HepG2 (cell line): ENCODE measurements around the gene PRRT1. TPM values are rescaled to one million over a fixed set of nuclear protein-coding genes. Genes with fewer than 3 reads are reported as not detected.

Experiments used
- CEBPB ChIP-seq: IDR thresholded peaks from 2 replicates; pipeline ENCODE4 v1.6.1; 2011; ENCODE audit warnings: low read depth, low read length, improper control_type of control experiment, borderline replicate concordance
- CENPT ChIP-seq: sonication (generic); formaldehyde crosslinking; IDR thresholded peaks from 2 replicates; pipeline ENCODE4 v1.8.0; 2022; ENCODE audit warnings: low read depth, mild to moderate bottlenecking, moderate library complexity, missing genetic modification reagents
- IKZF1 ChIP-seq: fragments of 450-650 bp; IDR thresholded peaks from 2 replicates; pipeline ENCODE4 v1.7.1; 2016
- KDM4B ChIP-seq: sonication (generic); formaldehyde crosslinking; IDR thresholded peaks from 2 replicates; pipeline ENCODE4 v1.4.0; 2020; ENCODE audit warnings: missing genetic modification reagents
- NFYB ChIP-seq: sonication (generic); formaldehyde crosslinking; IDR thresholded peaks from 2 replicates; pipeline ENCODE4 v1.4.0; 2020; ENCODE audit warnings: missing genetic modification reagents
- ONECUT2 ChIP-seq: sonication (generic); formaldehyde crosslinking; IDR thresholded peaks from 2 replicates; pipeline ENCODE4 v1.4.0; 2020; ENCODE audit warnings: missing genetic modification reagents
- PCBP1 ChIP-seq: fragments of 200-400 bp; formaldehyde crosslinking; IDR thresholded peaks from 2 replicates; pipeline ENCODE4 v1.6.1; 2017; ENCODE audit warnings: mild to moderate bottlenecking, low read depth, low read length, borderline replicate concordance
- RBM39 ChIP-seq: fragments of 200-400 bp; formaldehyde crosslinking; IDR thresholded peaks from one replicate; pipeline ENCODE4 v1.6.1; 2018; ENCODE audit warnings: antibody characterized with exemption, mild to moderate bottlenecking, low read depth, low read length; ENCODE audit not compliant: poor library complexity, severe bottlenecking
- SMAD1 ChIP-seq: sonication (generic); formaldehyde crosslinking; IDR thresholded peaks from 2 replicates; pipeline ENCODE4 v1.4.0; 2020; ENCODE audit warnings: missing genetic modification reagents, low read depth, mild to moderate bottlenecking, borderline replicate concordance
- YY1 ChIP-seq: IDR thresholded peaks from 2 replicates; pipeline ENCODE4 v1.6.1; 2011; ENCODE audit warnings: low read length, low read depth, moderate library complexity, mild to moderate bottlenecking; ENCODE audit not compliant: insufficient read depth, insufficient replicate concordance
- ZNF335 ChIP-seq: sonication (generic); formaldehyde crosslinking; IDR thresholded peaks from 2 replicates; pipeline ENCODE4 v1.4.0; 2020; ENCODE audit warnings: missing genetic modification reagents
- ZNF343 ChIP-seq: sonication (generic); formaldehyde crosslinking; IDR thresholded peaks from 2 replicates; pipeline ENCODE4 v1.4.0; 2020; ENCODE audit warnings: mild to moderate bottlenecking, missing genetic modification reagents
- ZNF598 ChIP-seq: sonication (generic); formaldehyde crosslinking; IDR thresholded peaks from 2 replicates; pipeline ENCODE4 v1.5.1; 2020; ENCODE audit warnings: mild to moderate bottlenecking, missing genetic modification reagents, borderline replicate concordance
- polyA plus RNA-seq, 8 experiments: library from polyadenylated mRNA; depleted of rRNA in 3 of 8; stranded (reverse) in 7 of 8; unstranded in 1 of 8; fragments of >200 nt; fragmentation: Illumina TruSeq in 4 of 8; extraction: Trizol in 4 of 8; gene quantifications; 2 replicates each; pipeline versions ENCODE4 v1.2.1 to v1.2.3, GENCODE V29; 2011 to 2016; ENCODE audit warnings: low read depth in 4 of 8, missing spikeins in 1 of 8, mixed read lengths in 1 of 8; ENCODE audit not compliant: insufficient read depth in 1 of 8
- total RNA-seq, 5 experiments: library from RNA; depleted of rRNA; stranded (reverse); fragments of >200 nt; fragmentation: Illumina TruSeq; extraction: Trizol; gene quantifications; 2 replicates each; pipeline ENCODE4 v1.2.3, GENCODE V29; 2016; ENCODE audit warnings: low read depth in 1 of 5
- TF ChIP-seq, protein P1 (sequence below): sonication (generic); formaldehyde crosslinking; IDR thresholded peaks from 2 replicates; pipeline ENCODE4 v1.5.0; 2020; ENCODE audit warnings: mild to moderate bottlenecking, missing genetic modification reagents, borderline replicate concordance
- TF ChIP-seq, protein P2 (sequence below): sonication (generic); formaldehyde crosslinking; IDR thresholded peaks from 2 replicates; pipeline ENCODE4 v1.8.0; 2022; ENCODE audit warnings: mild to moderate bottlenecking, missing genetic modification reagents
- TF ChIP-seq, protein P3 (sequence below): IDR thresholded peaks from 2 replicates; pipeline ENCODE4 v1.6.1; 2016
- TF ChIP-seq, protein P4 (sequence below): IDR thresholded peaks from 2 replicates; pipeline ENCODE4 v1.6.1; 2016; ENCODE audit warnings: missing compliant biosample characterization, missing genetic modification reagents, borderline replicate concordance

PRRT1 gene
- total and polyA plus RNA-seq, 2 of the 13 experiments (the other 11 are each of a cell fraction or from before 2014, with no cell fraction given) = 0.64 to 1.4 TPM

DNA sequence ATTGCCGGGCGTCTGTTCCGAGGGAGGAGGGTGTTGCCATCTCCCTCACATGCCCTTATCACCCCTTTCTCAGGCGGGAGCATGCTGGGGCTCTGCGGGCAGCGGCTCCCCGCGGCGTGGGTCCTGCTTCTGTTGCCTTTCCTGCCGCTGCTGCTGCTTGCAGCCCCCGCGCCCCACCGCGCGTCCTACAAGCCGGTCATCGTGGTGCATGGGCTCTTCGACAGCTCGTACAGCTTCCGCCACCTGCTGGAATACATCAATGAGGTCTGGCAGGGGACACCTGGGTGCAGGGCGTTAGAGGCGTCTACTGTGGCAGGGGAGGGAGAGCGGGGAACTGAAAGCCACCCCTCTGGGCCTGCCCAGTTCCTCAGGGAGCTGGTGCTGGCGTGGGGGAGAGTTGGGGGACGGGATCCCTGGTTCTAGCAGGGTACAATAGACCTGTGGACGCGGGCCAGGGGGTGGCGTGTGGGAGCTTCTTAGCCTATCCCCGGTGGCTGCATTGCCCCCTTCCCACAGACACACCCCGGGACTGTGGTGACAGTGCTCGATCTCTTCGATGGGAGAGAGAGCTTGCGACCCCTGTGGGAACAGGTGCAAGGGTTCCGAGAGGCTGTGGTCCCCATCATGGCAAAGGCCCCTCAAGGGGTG lies 2.9 kb upstream of the PRRT1 start (continued):
- TF ChIP-seq, protein P1, sequence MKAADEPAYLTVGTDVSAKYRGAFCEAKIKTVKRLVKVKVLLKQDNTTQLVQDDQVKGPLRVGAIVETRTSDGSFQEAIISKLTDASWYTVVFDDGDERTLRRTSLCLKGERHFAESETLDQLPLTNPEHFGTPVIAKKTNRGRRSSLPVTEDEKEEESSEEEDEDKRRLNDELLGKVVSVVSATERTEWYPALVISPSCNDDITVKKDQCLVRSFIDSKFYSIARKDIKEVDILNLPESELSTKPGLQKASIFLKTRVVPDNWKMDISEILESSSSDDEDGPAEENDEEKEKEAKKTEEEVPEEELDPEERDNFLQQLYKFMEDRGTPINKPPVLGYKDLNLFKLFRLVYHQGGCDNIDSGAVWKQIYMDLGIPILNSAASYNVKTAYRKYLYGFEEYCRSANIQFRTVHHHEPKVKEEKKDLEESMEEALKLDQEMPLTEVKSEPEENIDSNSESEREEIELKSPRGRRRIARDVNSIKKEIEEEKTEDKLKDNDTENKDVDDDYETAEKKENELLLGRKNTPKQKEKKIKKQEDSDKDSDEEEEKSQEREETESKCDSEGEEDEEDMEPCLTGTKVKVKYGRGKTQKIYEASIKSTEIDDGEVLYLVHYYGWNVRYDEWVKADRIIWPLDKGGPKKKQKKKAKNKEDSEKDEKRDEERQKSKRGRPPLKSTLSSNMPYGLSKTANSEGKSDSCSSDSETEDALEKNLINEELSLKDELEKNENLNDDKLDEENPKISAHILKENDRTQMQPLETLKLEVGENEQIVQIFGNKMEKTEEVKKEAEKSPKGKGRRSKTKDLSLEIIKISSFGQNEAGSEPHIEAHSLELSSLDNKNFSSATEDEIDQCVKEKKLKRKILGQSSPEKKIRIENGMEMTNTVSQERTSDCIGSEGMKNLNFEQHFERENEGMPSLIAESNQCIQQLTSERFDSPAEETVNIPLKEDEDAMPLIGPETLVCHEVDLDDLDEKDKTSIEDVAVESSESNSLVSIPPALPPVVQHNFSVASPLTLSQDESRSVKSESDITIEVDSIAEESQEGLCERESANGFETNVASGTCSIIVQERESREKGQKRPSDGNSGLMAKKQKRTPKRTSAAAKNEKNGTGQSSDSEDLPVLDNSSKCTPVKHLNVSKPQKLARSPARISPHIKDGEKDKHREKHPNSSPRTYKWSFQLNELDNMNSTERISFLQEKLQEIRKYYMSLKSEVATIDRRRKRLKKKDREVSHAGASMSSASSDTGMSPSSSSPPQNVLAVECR (CRISPR knock-in tag) = peak; percentile 76
- TF ChIP-seq ZNF335 (CRISPR knock-in tag) (no peak; the same call in 1 of the 2 replicates), CEBPB (no peak), SMAD1 (CRISPR knock-in tag) (0 out of 2 replicates have a peak, but pooled peaks have one; percentile 89), NFYB (CRISPR knock-in tag) (no peak), RBM39 (no peak), YY1 (peak; percentile 55), KDM4B (CRISPR knock-in tag) (peak; percentile 42; the same call in 1 of the 2 replicates), PCBP1 (0 out of 2 replicates have a peak, but pooled peaks have one; percentile 39), CENPT (CRISPR knock-in tag) (0 out of 2 replicates have a peak, but pooled peaks have one; percentile 9), IKZF1 (no peak), ZNF343 (CRISPR knock-in tag) (no peak), ZNF598 (peak; percentile 84; the same call in 1 of the 2 replicates), ONECUT2 (CRISPR knock-in tag) (peak; percentile 25; the same call in 1 of the 2 replicates)
- TF ChIP-seq, protein P2, sequence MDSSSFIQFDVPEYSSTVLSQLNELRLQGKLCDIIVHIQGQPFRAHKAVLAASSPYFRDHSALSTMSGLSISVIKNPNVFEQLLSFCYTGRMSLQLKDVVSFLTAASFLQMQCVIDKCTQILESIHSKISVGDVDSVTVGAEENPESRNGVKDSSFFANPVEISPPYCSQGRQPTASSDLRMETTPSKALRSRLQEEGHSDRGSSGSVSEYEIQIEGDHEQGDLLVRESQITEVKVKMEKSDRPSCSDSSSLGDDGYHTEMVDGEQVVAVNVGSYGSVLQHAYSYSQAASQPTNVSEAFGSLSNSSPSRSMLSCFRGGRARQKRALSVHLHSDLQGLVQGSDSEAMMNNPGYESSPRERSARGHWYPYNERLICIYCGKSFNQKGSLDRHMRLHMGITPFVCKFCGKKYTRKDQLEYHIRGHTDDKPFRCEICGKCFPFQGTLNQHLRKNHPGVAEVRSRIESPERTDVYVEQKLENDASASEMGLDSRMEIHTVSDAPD (CRISPR knock-in tag) = no peak
- TF ChIP-seq, protein P3, sequence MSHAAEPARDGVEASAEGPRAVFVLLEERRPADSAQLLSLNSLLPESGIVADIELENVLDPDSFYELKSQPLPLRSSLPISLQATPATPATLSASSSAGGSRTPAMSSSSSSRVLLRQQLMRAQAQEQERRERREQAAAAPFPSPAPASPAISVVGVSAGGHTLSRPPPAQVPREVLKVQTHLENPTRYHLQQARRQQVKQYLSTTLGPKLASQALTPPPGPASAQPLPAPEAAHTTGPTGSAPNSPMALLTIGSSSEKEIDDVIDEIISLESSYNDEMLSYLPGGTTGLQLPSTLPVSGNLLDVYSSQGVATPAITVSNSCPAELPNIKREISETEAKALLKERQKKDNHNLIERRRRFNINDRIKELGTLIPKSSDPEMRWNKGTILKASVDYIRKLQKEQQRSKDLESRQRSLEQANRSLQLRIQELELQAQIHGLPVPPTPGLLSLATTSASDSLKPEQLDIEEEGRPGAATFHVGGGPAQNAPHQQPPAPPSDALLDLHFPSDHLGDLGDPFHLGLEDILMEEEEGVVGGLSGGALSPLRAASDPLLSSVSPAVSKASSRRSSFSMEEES (CRISPR knock-in tag) = no peak
- TF ChIP-seq, protein P4, sequence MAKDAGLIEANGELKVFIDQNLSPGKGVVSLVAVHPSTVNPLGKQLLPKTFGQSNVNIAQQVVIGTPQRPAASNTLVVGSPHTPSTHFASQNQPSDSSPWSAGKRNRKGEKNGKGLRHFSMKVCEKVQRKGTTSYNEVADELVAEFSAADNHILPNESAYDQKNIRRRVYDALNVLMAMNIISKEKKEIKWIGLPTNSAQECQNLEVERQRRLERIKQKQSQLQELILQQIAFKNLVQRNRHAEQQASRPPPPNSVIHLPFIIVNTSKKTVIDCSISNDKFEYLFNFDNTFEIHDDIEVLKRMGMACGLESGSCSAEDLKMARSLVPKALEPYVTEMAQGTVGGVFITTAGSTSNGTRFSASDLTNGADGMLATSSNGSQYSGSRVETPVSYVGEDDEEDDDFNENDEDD (CRISPR knock-in tag) = peak; percentile 78
